Measurements from ENCODE around the gene TTYH1.

- TF ChIP-seq POLR2A (IDR thresholded peaks at IDR 0.05; ENCODE audit: low read length), result no peak
- TF ChIP-seq GATA1 (IDR thresholded peaks at IDR 0.05; ENCODE audit: low read depth, low read length), result no peak
Measured at GRCh38 chr19:54393381-54393780, 21.9 kb upstream of the TTYH1 start.

Data from erythroblast (primary cell).